ENCODE results near the gene GRM5.

The GRM5 gene

GRCh38 chr11:88692306-88693086, 373.3 kb downstream of the GRM5 start:
- DNase-seq, result no peak

DNA sequence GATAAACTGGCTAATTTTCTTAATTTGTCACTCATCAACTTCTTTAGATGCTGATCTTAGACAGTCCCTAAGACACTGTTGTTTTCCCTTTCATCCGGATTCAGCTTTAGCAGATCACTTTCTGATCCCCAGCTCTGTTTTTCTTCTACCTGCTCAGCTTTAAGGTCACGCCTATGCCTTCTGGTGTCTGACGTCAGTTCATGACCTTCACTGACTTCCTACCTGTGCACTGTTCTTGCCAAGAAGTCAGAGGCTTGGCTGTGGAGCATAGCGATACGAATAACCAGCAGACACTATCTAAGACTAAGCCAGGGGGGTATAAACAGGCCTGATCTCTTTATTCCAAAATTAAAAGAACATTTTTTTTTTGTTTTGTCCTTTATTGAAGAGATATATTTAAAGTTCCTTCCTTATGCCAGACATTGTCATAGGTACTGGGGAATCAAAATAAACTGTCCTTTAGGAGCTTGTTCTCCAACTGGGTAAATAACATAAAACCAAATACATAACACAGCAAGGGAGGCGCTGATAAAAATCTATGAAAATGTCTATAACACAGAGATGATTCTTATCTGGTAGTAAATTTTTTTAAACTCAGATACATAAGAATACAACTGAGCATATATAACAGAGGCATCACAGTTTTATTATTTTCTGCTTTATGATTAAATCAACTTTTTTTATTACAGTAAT, 376.1 kb downstream of the GRM5 start:
- DNase-seq, result no peak

DNA sequence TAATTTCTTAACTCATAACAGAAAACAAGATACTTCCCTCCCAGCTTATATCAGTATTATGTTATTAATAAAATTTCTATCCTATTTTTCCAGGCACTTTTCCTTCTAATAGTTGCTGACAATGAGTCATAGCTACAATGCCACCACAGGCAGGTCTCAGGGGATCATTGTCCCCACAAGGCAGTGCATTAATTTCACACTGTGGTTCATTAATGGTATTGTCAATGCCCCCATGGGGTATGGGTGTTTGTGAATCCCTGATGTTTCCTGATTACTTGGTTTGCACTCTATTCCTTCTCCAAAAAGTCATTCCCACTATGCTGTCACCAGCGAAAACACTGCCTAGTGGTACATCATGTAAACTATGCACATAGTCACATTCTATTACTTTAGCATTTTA, 382.8 kb downstream of the GRM5 start:
- DNase-seq, result no peak

DNA sequence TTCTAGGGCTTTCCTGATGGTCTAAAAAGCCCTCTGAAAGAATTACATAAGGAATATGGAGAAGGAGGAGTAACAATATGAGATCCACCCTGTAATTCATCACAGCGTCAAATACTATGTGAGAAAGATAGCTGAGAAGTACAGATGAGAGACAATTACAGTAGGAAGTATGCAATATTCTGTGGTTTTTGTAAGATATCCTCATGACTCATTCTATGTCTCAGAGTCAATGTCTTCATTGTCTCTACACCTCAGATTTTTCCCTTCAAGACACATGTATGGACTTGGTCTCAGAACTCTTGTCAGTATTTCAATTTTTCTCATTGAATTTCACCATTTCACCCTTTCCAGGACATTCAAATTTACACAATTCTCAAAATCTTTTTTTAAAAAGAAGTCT, 385.0 kb downstream of the GRM5 start:
- DNase-seq, result no peak

DNA sequence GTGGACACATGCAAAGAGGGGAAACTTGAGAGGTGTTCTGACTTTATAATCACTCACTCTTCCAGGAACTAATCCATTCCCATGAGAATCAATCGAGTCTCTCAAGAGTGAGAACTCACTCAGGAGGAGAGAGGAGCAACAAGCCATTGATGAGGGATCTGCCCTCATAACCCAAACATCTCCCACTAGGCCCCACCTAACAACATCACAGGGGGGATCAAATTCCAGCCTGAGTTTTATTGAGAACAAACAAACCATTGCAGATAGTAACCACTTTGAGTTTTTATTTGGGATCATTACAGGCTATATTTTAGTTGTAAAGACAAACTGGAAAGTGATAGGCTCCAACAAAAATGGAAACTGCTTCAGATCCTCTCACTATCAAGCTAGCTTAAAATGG, 399.4 kb downstream of the GRM5 start:
- DNase-seq, result no peak

GRCh38 chr11:88657076-88657738, 408.6 kb downstream of the GRM5 start:
- DNase-seq, result no peak

- no peak for DNase-seq
These were observed 409.5 kb downstream of the GRM5 start for GRCh38 chr11:88656283-88656682.

DNA sequence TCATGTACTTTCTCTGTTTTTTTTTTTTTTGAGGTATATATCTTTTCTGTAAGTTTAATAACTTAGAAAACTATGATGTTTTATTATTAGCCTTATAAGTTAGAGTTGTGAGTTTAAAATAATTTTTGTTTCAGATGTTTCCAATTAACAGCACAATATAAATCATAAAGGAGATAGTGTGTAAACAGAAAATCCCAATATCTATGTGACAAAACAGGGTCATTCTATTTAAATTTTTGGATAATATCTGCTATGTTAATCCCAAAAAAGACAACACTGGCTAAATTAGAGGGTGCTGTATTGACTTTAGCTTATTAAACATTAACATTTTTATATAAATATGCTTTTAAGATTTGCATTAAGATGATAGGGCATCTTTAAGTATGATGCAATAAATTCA, 410.1 kb downstream of the GRM5 start:
- no peak for DNase-seq

GRCh38 chr11:88655196-88655595, 410.6 kb downstream of the GRM5 start:
- DNase-seq, result no peak

DNA sequence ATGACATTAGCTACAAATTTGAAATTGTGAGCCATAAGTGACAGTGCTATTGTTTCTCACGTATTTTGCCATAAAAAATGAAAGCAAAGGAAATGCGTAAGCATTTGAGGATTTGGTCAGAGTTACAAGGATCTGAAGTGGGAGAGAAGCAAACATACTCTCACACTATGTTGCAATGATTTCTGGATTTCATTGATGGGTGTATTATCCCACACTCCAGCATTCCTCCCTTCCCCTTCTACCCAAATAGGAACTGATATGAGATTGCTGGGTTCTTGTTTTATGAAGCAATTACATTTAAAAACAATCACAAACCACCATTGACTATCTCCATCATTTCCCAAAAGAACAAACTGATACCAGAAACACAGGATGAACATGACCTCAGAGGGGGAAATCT, 414.2 kb downstream of the GRM5 start:
- DNase-seq, result no peak

- DNase-seq, result no peak
These were observed 421.1 kb downstream of the GRM5 start for GRCh38 chr11:88644724-88645123.

GRCh38 chr11:88632163-88632562, 433.6 kb downstream of the GRM5 start:
- DNase-seq, result no peak

- DNase-seq, result no peak
These were observed 434.3 kb downstream of the GRM5 start for GRCh38 chr11:88631497-88631896.

DNA sequence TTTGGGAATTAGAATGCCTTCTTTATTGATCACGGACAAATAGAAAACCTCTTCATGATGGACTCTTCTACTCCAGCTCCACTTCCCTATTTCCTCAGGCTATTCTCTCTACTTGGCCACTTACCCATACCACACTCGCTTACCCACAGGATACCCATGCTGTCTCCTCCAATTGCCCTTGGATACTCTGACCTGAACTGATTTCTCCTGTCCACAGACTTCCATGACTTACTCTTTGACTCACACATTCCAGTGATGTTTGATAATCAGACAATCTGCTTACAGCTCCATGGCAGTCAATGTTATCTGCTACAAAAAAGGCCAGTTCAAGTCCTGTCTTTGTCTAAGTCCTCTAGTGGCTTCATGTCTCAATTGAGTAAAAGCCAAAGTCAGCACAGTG, 436.3 kb downstream of the GRM5 start:
- DNase-seq, result no peak

- DNase-seq, result no peak
These were observed 439.6 kb downstream of the GRM5 start for GRCh38 chr11:88626216-88626615.

GRCh38 chr11:88623531-88623930, 442.3 kb downstream of the GRM5 start:
- DNase-seq, result no peak

GRCh38 chr11:88620568-88621130, 445.1 kb downstream of the GRM5 start:
- no peak for DNase-seq

DNA sequence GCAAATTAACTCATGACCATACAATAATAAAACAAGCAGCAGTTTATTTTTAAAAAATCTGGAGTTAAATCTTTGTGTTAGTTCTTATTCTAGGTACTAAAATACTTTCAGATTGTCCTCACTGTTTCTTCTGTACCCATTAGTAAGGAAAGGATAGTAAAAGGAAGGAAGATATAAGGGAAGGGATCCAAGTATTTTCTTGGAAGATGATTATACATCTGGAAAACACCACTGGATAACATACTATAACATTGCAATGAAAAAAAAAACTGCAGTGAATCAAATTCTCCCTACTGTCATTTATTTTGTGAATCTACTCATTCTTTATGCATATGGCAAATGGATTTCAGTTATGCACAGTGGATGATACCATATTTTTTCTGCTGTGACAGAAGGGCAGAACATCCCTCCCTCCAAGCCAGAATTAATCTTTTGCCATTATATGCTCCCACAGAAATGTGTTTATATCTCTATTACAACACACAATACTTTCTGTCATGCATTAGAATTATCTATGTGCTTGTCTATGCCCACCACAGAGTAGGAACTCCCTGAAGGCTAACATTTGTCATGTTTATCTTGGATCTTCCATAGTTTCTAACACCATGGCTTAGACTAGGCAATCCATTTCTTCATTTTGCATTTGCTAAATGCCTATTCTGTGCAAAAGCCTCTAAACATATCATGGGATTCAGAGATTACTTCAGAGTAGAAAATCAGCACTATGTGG, 446.0 kb downstream of the GRM5 start:
- no peak for DNase-seq

DNA sequence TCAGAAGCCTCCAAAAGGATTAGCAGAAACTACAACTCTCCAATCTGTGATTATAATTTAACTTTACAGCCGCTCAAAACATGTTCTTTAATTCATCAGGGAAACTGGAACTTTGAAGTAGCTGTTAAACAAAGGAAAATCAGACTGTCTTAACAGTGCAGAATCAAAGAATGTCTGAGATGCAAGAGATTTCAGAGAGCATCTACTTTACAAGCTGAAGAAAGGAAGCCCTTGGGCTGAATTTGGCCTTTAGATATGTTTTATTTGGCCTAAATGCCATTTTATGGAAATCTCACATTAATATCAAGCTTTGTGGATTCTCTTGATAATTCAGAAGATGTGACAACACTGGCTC, 446.7 kb downstream of the GRM5 start:
- no peak for DNase-seq

DNA sequence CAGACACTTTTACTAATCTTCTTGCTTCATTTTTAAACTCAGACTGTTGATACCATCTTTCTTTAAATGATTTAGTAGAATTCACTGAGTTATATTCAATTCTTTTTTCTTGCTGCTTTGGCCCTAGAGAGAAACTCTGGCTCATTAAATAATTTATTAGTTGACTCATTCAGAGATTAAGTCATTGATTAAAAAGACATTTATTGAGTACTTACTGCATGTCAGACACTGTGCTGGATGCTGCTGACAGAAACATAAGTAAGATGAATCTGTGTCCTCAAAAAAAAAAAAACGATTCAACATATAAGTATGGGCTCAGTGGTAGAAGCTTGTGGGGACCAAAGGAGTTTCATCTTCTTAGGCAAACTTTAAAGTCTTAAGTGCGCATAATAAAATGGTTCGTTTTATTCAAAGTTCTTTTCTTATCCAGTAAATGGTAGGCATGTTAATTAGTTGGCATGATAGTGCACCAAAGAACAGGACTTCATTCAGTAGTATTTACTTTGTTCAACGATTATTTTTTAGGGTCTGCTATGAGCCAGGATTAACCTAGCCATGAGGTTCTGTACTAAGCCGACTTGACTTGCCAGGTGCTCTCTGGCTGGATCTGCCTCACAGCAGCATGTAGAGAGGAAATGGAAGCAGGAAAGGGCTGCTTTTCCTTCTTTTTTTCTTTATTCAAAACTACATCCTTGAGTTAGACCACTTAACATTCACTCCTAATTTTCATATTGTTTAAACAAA, 447.3 kb downstream of the GRM5 start:
- DNase-seq, result no peak

- no peak for DNase-seq
These were observed 448.6 kb downstream of the GRM5 start for GRCh38 chr11:88617226-88617625.

GRCh38 chr11:88604260-88604659, 461.5 kb downstream of the GRM5 start:
- DNase-seq, result no peak

Data from NCI-H2171 (cell line).